GM10847 (cell line): ENCODE data around the gene CA10.

Source experiments
- POLR2A ChIP-seq: IDR thresholded peaks from 2 replicates; pipeline ENCODE4 v1.6.1; 2011; ENCODE audit not compliant: insufficient read length; ENCODE audit errors: extremely low read depth

Gene CA10

GRCh38 chr17:51617986-51618385 is 540.5 kb downstream of the CA10 start:
- TF ChIP-seq POLR2A: no peak

GRCh38 chr17:51613255-51613654 is 545.3 kb downstream of the CA10 start:
- no peak for TF ChIP-seq POLR2A

GRCh38 chr17:51612692-51613091 is 545.8 kb downstream of the CA10 start:
- TF ChIP-seq POLR2A: no peak

GRCh38 chr17:51611585-51611984 is 546.9 kb downstream of the CA10 start:
- no peak for TF ChIP-seq POLR2A

GRCh38 chr17:51610834-51611233 is 547.7 kb downstream of the CA10 start:
- no peak for TF ChIP-seq POLR2A

GRCh38 chr17:51610155-51610554 is 548.4 kb downstream of the CA10 start:
- no peak for TF ChIP-seq POLR2A

GRCh38 chr17:51608251-51608933 is 550.1 kb downstream of the CA10 start:
- TF ChIP-seq POLR2A: no peak

- no peak for TF ChIP-seq POLR2A
Observed at GRCh38 chr17:51607512-51607911, 551.0 kb downstream of the CA10 start.

- no peak for TF ChIP-seq POLR2A
Observed at GRCh38 chr17:51604299-51605020, 554.1 kb downstream of the CA10 start.

- TF ChIP-seq POLR2A: no peak
Observed at GRCh38 chr17:51601622-51602261, 556.8 kb downstream of the CA10 start.

- TF ChIP-seq POLR2A: no peak
Observed at GRCh38 chr17:51598824-51599223, 559.7 kb downstream of the CA10 start.

- TF ChIP-seq POLR2A: no peak
Observed at GRCh38 chr17:51597345-51597744, 561.2 kb downstream of the CA10 start.

- TF ChIP-seq POLR2A: no peak
Observed at GRCh38 chr17:51595826-51596398, 562.6 kb downstream of the CA10 start.

GRCh38 chr17:51590071-51590656 is 568.4 kb downstream of the CA10 start:
- TF ChIP-seq POLR2A: no peak

GRCh38 chr17:51588063-51588462 is 570.5 kb downstream of the CA10 start:
- TF ChIP-seq POLR2A: no peak
